Stimulated activated naive CD8-positive, alpha-beta T cell treated with anti-CD3 and anti-CD28 coated beads, Interleukin-15, amount 100 ng/mL, for 72 hours (primary cell): ENCODE measurements around the gene TADA2A.
"Not testable (repeated sequence)": the region's sequence is repeated elsewhere in the genome, so short reads cannot be mapped to it uniquely, and the experiment has no call there.

Experiments
- ATAC-seq: fragments of 150-1000 bp; cut with Tn5 transposase; 2 replicates; pipeline ENCODE4 v1.10.0; 2021; ENCODE audit warnings: mild to moderate bottlenecking, moderate library complexity
- DNase-seq, 2 donors: peaks; one replicate each; pipeline ENCODE4 v3.0.0; 2021 to 2022
- H3K27ac Mint-ChIP-seq, 2 donors: one replicate each; pipeline ENCODE4 v1.8.0; 2022; ENCODE audit warnings: mild to moderate bottlenecking in 2 of 2, mixed read lengths in 2 of 2, moderate library complexity in 2 of 2
- H3K27me3 Mint-ChIP-seq: one replicate; pipeline ENCODE4 v1.8.0; 2022; ENCODE audit warnings: mixed read lengths
- H3K4me1 Mint-ChIP-seq: one replicate; pipeline ENCODE4 v1.8.0; 2022; ENCODE audit warnings: mild to moderate bottlenecking, mixed read lengths
- H3K4me3 Mint-ChIP-seq, 2 donors: one replicate each; pipeline ENCODE4 v1.8.0; 2022; ENCODE audit warnings: mild to moderate bottlenecking in 2 of 2, mixed read lengths in 2 of 2, moderate library complexity in 1 of 2
- H3K9me3 Mint-ChIP-seq, 2 donors: one replicate each; pipeline ENCODE4 v1.8.0; 2022; ENCODE audit warnings: mixed read lengths in 2 of 2

TADA2A gene

DNA sequence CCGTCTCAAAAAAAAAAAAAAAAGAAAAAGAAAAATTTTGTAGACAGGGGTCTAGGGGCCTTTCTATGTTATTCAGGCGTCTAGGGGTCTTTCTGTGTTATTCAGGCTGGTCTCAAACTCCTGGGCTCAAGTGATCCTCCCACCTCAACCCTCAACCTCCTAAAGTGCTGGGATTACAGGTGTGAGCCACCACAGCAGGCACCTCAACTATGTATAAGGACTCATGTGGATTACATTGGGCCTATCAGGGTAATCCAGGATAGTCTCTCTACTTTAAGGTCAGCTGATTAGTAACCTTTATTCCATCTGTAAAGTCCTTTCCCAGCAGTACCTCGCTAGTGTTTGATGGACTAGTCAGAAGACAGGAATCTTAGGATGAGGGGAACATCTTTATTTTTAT is 22.4 kb downstream of the TADA2A start:
- Mint-ChIP-seq H3K4me3 (no peak overlapping the region), H3K27ac (peak overlapping the region; percentile 27 to 97), H3K4me1 (peaks cover 33% of the 10 kb centered on the region), H3K27me3 (no peaks in the 10 kb centered on the region), H3K9me3 (no peaks in the 10 kb centered on the region)
- DNase-seq: no peak
- ATAC-seq: no peak

DNA sequence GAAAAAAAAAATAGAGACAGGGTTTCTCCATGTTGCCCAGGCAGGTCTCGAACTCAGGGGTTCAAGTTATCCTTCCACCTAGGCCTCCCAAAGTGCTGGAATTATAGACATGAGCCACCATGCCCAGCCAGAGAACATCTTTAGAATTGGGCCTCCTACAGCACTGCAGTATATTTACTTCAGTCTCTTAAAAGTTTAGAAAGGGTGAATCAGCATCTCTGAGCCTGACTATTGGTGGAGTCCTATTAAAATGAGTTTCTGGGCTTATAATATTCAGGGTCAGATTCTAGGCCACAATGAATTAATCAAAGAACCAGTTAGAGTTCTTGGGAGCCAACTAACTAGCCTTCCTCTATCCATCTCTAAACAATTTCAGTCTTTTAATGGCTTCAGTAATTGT is 22.8 kb downstream of the TADA2A start:
- H3K27ac Mint-ChIP-seq: peak overlapping the region; percentile 97 to 98
- peak overlapping the region; percentile 47 to 73 for H3K4me3 Mint-ChIP-seq
- H3K9me3 Mint-ChIP-seq: no peaks in the 10 kb centered on the region
- H3K27me3 Mint-ChIP-seq: no peaks in the 10 kb centered on the region
- H3K4me1 Mint-ChIP-seq: peaks cover 33% of the 10 kb centered on the region
- ATAC-seq (no peak), DNase-seq (no peak)

- H3K9me3 Mint-ChIP-seq: no peaks in the 10 kb centered on the region
- peak overlapping the region; percentile 97 to 98 for H3K27ac Mint-ChIP-seq
- H3K27me3 Mint-ChIP-seq: no peaks in the 10 kb centered on the region
- DNase-seq (no peak), ATAC-seq (peak; percentile 94)
- H3K4me1 Mint-ChIP-seq: peaks cover 33% of the 10 kb centered on the region
- H3K4me3 Mint-ChIP-seq: peak overlapping the region; percentile 47 to 73
Observed at GRCh38 chr17:37430051-37430627, 23.5 kb downstream of the TADA2A start.

DNA sequence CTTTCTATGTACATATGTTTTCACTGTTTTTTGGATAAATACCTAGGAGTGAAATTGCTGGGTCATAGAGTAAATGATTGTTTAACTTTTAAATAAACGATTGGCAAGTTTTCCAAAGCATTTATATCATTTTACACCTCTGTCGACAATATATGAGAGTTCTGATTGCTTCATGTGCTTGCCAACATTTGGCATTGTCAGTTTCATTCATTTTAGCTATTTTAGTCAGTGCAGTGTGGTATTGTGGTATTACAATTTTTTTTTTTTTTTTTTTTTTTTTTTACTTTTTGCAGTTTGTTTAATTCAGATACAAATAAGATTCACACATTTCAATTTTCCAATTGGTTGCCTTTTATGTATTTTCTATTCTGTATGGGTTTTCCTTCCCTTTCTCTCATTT is 26.0 kb downstream of the TADA2A start:
- no peak for ATAC-seq
- no peaks in the 10 kb centered on the region for H3K27me3 Mint-ChIP-seq
- no peak for DNase-seq
- H3K27ac Mint-ChIP-seq: peak overlapping the region in 1 of 2 donors; percentile 25
- no peak overlapping the region for H3K4me3 Mint-ChIP-seq
- no peaks in the 10 kb centered on the region for H3K9me3 Mint-ChIP-seq
- H3K4me1 Mint-ChIP-seq: peaks cover 33% of the 10 kb centered on the region

GRCh38 chr17:37438141-37438540 is 31.5 kb downstream of the TADA2A start:
- Mint-ChIP-seq H3K4me3 (no peak overlapping the region), H3K27me3 (no peaks in the 10 kb centered on the region), H3K27ac (peak overlapping the region in 1 of 2 donors; percentile 13), H3K9me3 (no peaks in the 10 kb centered on the region), H3K4me1 (no peaks in the 10 kb centered on the region)
- DNase-seq (no peak), ATAC-seq (no peak)

DNA sequence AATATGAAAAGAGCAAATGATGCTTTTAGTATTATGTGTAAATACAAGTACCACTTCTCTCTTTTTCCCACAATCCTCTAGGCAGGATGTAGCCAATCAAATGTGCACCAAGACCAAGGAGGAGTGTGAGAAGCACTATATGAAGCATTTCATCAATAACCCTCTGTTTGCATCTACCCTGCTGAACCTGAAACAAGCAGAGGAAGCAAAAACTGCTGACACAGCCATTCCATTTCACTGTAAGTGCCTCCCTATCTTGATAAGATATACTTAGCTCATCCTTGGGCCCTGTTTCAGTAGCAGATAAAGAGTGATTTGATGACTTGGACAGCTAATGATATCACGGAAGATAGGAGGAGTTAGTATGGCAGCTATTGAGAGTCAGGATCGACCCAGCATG is 33.7 kb downstream of the TADA2A start:
- H3K27me3 Mint-ChIP-seq: no peaks in the 10 kb centered on the region
- DNase-seq (no peak), ATAC-seq (no peak)
- no peak overlapping the region for H3K27ac Mint-ChIP-seq
- H3K9me3 Mint-ChIP-seq: no peaks in the 10 kb centered on the region
- no peaks in the 10 kb centered on the region for H3K4me1 Mint-ChIP-seq
- H3K4me3 Mint-ChIP-seq: no peak overlapping the region

DNA sequence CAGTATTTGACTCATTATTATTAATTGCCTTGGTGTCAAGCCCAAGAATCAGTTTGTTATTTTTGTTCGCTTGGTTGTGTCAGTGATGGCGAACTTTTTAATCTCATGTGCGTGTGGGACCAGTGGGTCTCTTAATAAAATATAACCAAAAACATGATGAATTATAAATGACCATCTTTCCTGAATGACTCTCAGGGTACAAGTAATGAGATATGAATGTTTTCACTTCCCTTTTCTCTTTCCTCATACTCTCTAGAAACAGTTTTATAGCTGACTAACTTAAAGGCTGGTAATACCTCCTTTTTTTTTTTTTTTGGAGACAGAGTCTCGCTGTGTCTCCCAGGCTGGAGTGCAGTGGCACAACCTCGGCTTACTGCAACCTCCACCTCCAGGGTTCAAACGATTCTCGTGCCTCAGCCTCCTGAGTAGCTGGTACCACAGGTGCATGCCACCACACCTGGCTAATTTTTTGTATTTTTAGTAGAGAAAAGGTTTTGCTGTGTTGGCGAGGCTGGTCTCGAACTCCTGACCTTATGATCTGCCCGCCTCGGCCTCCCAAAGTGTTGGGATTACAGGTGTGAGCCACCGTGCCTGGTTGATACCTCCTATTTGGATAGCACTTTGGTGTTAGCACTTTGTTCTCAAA is 34.8 kb downstream of the TADA2A start:
- H3K9me3 Mint-ChIP-seq, H3K4me3 Mint-ChIP-seq, H3K4me1 Mint-ChIP-seq, H3K27me3 Mint-ChIP-seq, DNase-seq, ATAC-seq: not testable (repeated sequence)
- peak overlapping the region; percentile 19 to 59 for H3K27ac Mint-ChIP-seq

- Mint-ChIP-seq H3K4me3 (no peak overlapping the region), H3K27me3 (no peaks in the 10 kb centered on the region), H3K27ac (no peak overlapping the region), H3K4me1 (peaks cover 6% of the 10 kb centered on the region), H3K9me3 (no peaks in the 10 kb centered on the region)
- ATAC-seq (no peak), DNase-seq (no peak)
Observed at GRCh38 chr17:37446027-37446426, 39.3 kb downstream of the TADA2A start.

DNA sequence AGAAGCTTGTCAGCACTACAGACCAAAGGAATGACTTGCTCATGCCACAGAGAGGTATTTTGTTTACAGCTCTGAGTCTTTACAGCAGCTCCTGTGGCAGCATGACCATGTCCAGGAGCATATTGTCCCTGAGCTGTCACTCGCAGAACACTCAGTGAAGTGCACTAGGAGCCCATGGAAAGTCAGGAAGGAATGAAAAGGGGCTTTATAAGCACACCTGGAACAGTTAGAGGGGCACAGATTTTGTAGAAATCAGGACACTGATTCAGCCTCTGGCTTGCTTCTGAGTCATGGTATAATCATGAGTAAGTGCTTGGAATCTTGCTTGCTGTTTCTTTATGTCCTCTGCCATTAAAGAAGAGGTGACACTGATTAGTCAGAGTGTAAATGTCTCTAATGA is 41.0 kb downstream of the TADA2A start:
- Mint-ChIP-seq H3K9me3 (no peaks in the 10 kb centered on the region), H3K27ac (no peak overlapping the region), H3K4me1 (peaks cover 6% of the 10 kb centered on the region), H3K4me3 (no peak overlapping the region), H3K27me3 (no peaks in the 10 kb centered on the region)
- DNase-seq: no peak
- no peak for ATAC-seq

DNA sequence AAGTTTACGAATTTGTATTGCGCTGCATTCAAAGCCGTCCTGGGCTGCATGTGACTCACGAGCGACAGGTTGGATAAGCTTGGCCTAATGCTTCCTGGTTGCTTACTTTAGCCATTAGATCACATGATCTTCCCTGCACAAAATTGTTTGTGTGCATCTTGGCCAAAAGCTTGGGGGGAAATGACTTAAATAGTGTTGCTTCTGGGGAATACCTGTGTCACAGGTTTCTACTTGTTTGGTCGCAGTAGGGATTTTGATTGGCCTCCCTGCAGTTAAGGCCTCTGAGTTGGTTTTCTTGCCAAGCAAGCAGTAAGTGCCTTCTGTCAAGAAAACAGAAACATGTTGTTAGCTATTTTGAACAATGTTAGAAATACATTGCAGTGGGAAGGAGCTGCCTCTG is 43.4 kb downstream of the TADA2A start:
- Mint-ChIP-seq H3K9me3 (no peaks in the 10 kb centered on the region), H3K27ac (no peak overlapping the region), H3K4me1 (peaks cover 6% of the 10 kb centered on the region), H3K27me3 (no peaks in the 10 kb centered on the region), H3K4me3 (no peak overlapping the region)
- ATAC-seq (no peak), DNase-seq (no peak)

- peak overlapping the region in 1 of 2 donors; percentile 77 for H3K27ac Mint-ChIP-seq
- not testable (repeated sequence) for H3K4me3 Mint-ChIP-seq, H3K9me3 Mint-ChIP-seq, H3K27me3 Mint-ChIP-seq, ATAC-seq, DNase-seq
- peaks cover 12% of the 10 kb centered on the region for H3K4me1 Mint-ChIP-seq
Observed at GRCh38 chr17:37457801-37458200, 51.1 kb downstream of the TADA2A start.

DNA sequence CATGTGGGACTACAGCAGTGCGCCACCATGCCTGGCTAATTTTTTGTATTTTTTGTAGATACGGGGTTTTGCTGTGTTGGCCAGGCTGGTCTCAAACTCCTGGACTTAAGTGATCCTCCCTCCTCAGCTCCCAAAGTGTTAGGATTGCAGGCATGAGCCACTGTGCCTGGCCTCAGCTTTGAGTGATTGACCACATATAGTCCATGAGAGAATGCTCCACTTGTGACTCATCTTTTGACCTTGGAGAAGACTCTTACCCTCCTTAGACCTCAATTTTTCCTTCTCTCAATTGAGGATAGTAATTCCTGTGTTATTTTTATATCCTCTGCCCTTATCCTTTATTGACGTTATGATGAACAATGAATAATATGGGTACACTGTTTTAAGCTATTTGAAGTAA is 52.1 kb downstream of the TADA2A start:
- Mint-ChIP-seq H3K4me1 (peaks cover 12% of the 10 kb centered on the region), H3K27me3 (no peaks in the 10 kb centered on the region), H3K9me3 (no peaks in the 10 kb centered on the region), H3K27ac (no peak overlapping the region), H3K4me3 (no peak overlapping the region)
- DNase-seq (no peak), ATAC-seq (no peak)

DNA sequence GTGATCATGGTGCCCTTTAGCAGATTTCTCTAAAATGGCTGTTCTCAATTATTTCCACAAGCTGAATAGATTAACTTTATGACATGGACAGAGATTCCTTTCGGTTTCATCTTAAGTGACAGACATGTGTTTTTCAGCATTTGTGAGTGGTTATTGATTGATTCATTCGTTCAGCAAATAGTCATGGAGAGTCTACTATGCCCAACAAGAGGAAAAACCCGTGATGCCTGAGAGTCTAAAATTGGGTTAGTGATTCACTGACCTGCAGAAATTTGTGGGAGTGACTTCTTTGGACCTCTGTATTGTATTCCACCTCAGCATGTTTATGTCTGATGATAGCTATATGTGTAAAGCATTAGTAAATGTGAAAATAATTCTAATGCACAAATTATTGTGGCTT is 55.0 kb downstream of the TADA2A start:
- no peaks in the 10 kb centered on the region for H3K27me3 Mint-ChIP-seq
- no peak for DNase-seq
- peaks cover 12% of the 10 kb centered on the region for H3K4me1 Mint-ChIP-seq
- H3K4me3 Mint-ChIP-seq: no peak overlapping the region
- no peak overlapping the region for H3K27ac Mint-ChIP-seq
- no peak for ATAC-seq
- no peaks in the 10 kb centered on the region for H3K9me3 Mint-ChIP-seq

- H3K9me3 Mint-ChIP-seq: no peaks in the 10 kb centered on the region
- peaks cover 12% of the 10 kb centered on the region for H3K4me1 Mint-ChIP-seq
- no peak for DNase-seq
- H3K27ac Mint-ChIP-seq: no peak overlapping the region
- ATAC-seq: no peak
- H3K27me3 Mint-ChIP-seq: no peaks in the 10 kb centered on the region
- H3K4me3 Mint-ChIP-seq: no peak overlapping the region
Observed at GRCh38 chr17:37462492-37462891, 55.8 kb downstream of the TADA2A start.

DNA sequence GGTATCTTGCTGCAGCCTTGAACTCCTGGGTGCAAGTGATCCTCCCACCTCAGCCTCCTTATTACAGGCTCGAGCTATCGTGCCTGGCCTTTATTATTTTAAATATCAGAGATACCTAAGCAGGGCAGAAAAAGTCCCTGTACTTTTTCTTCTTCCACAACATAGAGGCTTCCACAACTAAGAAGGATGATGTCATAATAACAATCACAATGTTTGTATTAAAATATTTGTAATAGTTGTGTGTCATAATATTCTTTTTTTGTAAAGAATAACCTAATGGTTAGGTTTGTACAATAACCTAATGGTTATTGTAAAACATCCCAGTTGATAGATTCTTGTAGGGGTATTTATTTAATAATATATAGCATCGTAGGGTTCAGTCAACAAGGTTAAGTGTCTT is 56.4 kb downstream of the TADA2A start:
- DNase-seq (no peak), ATAC-seq (no peak)
- Mint-ChIP-seq H3K27me3 (no peaks in the 10 kb centered on the region), H3K4me1 (peaks cover 12% of the 10 kb centered on the region), H3K4me3 (no peak overlapping the region), H3K9me3 (no peaks in the 10 kb centered on the region), H3K27ac (no peak overlapping the region)

DNA sequence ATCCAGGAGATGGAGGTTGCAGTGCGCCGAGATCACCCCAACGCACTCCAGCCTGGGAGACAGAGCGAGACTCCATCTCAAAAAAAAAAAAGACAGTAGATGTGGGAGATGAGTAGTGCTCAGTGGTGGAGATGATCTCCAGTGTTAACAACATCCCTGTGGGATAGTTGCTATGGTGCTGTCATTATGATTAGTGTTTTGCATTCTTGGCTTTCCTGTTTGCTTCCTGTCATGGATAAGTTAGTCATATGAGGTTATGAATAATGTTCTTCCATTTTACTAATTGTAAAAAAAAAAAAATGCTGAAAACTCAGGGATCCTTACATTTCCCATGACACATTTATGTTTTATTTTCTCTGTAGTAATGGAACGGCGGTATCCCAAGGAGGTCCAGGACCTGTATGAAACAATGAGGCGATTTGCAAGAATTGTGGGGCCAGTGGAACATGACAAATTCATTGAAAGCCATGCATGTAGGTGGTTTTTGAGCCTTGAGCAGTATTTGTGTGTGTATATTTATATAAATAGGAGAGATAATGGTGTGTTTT is 58.5 kb downstream of the TADA2A start:
- ATAC-seq (no peak), DNase-seq (no peak)
- Mint-ChIP-seq H3K27ac (peak overlapping the region in 1 of 2 donors; percentile 44), H3K4me3 (no peak overlapping the region), H3K9me3 (no peaks in the 10 kb centered on the region), H3K27me3 (no peaks in the 10 kb centered on the region), H3K4me1 (peaks cover 12% of the 10 kb centered on the region)

DNA sequence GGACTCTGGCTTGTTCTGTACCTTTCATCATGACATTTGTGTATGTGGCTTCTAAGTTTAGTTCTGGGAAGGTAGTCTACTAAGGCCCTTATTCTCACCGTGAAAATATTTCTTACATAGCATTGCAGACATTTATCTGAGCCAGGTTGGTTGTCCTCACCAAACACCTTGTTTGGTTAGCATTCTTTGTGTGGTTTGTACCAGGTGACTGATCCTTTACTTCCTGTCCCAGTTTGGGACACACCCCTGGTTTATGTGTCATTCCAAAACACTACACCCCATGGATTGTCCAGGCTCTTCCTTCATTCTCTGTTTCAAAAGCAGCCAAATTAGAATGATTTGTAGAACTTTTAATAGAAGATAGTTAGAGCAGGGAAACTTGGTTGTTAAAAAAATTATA is 59.8 kb downstream of the TADA2A start:
- no peak for DNase-seq
- Mint-ChIP-seq H3K27me3 (no peaks in the 10 kb centered on the region), H3K27ac (peak overlapping the region in 1 of 2 donors; percentile 74), H3K4me3 (no peak overlapping the region), H3K9me3 (no peaks in the 10 kb centered on the region), H3K4me1 (peaks cover 3% of the 10 kb centered on the region)
- no peak for ATAC-seq
